Activated naive CD4-positive, alpha-beta T cell treated with anti-CD3 and anti-CD28 coated beads for 36 hours (primary cell): Measurements from ENCODE around the gene KRTAP13-2. TPM values are rescaled to one million over a fixed set of nuclear protein-coding genes. Genes with fewer than 3 reads are reported as not detected.

Experiments
- CTCF ChIA-PET: fragments of 350-600 bp; sonication (Branson Sonifier 250); formaldehyde crosslinking; loops from one replicate; lab custom pipeline; 2021; ENCODE audit warnings: antibody characterized with exemption; lab: Charles Lee
- DNase-seq: peaks from one replicate; pipeline ENCODE4 v3.0.0-alpha.2; 2020
- H3K27ac Mint-ChIP-seq: one replicate; pipeline ENCODE4 v1.8.0; 2021; ENCODE audit warnings: mild to moderate bottlenecking, mixed read lengths
- H3K27me3 Mint-ChIP-seq: one replicate; pipeline ENCODE4 v1.8.0; 2021; ENCODE audit warnings: low read depth, mixed read lengths
- H3K36me3 Mint-ChIP-seq: one replicate; pipeline ENCODE4 v1.8.0; 2021; ENCODE audit warnings: low read depth, mixed read lengths
- H3K4me1 Mint-ChIP-seq: one replicate; pipeline ENCODE4 v1.8.0; 2021; ENCODE audit warnings: low read depth, mixed read lengths
- H3K4me3 Mint-ChIP-seq: one replicate; pipeline ENCODE4 v1.8.0; 2021; ENCODE audit warnings: mild to moderate bottlenecking, moderate library complexity, mixed read lengths
- H3K9me3 Mint-ChIP-seq: one replicate; pipeline ENCODE4 v1.8.0; 2021; ENCODE audit warnings: mixed read lengths
- intact Hi-C: fragments of 100-400 bp; cut with micrococcal nuclease; formaldehyde crosslinking; loops from one replicate; pipeline ENCODE4 v1.15.1; 2023
- microRNA-seq: library from miRNA; unstranded; fragments of <30 nt; microRNA quantifications from one replicate; pipeline ENCODE4 v1.2.0, GENCODE V29; 2022; ENCODE audit warnings: borderline microRNAs expressed, borderline replicate concordance
- total RNA-seq, 2 experiments: library from RNA; stranded (reverse); gene quantifications; one replicate each; pipeline ENCODE4 v1.2.3, GENCODE V29; 2021

Gene KRTAP13-2
- total RNA-seq, 2 experiments from 2014 or later, result not detected

DNA sequence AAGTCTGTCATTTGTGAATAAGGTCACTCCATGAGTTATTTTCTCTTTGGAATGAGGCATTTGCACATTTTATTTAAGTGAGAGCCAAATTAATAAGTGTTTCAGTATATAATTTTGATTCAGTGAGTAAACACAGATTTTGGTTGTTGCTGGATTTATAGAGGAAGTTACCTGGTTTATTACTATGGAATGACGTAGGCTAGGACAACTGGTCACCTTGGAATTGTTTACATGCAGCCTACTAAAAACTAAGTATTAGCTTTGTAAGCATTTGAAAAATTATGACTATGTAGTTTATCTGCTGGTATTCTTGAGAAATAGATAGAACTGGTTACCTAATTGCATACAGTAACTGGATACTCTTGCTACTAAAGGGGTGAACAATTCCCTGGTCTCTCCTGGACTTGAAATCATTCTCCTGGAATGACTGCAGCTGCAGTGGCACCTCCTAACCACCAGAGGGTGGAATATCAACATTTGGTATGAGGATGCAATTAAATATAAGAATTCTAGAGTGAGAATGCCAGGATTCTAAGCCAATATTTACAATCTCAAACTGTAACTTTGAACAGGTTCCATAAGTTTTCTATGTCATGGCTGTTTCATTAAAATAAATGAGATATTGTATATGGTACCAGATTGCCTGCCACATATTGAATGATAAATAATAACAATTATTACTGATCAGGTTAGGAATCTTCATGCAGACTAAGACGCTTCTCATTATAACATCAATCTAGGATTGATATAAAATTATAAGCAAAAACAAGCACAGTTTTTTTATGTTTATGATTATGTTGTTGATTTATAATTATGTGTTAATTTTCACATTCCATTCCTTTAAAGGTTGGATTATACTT lies 31.1 kb downstream of the KRTAP13-2 start:
- intact Hi-C loops, result loop anchor here (1.0 to 2.0 kb wide), 2 partner anchors 94 to 745 kb away; no protein-coding TSS in a partner anchor
- Mint-ChIP-seq H3K27ac (no peak overlapping the region), H3K4me1 (no peaks in the 10 kb centered on the region), H3K27me3 (peaks cover 9% of the 10 kb centered on the region), H3K36me3 (no peaks in the 10 kb centered on the region), H3K4me3 (no peak overlapping the region), H3K9me3 (no peaks in the 10 kb centered on the region)
- CTCF ChIA-PET, result interaction anchor here (0.6 to 1.5 kb wide), 5 partner anchors 10 to 890 kb away, joined by 3 read pairs; partner anchors contain the start of gene KRTAP21-3
- DNase-seq, result peak; percentile 48

- CTCF ChIA-PET, result interaction anchor here (0.6 kb wide), 1 partner anchor 587 kb away, joined by 3 read pairs; no protein-coding TSS in a partner anchor
- no peaks in the 10 kb centered on the region for H3K9me3 Mint-ChIP-seq
- no peak overlapping the region for H3K27ac Mint-ChIP-seq
- H3K4me3 Mint-ChIP-seq, result no peak overlapping the region
- H3K4me1 Mint-ChIP-seq, result no peaks in the 10 kb centered on the region
- H3K36me3 Mint-ChIP-seq, result no peaks in the 10 kb centered on the region
- DNase-seq, result no peak
- intact Hi-C loops, result no loop called here
- peaks cover 4% of the 10 kb centered on the region for H3K27me3 Mint-ChIP-seq
Measured at GRCh38 chr21:30338717-30339116, 33.4 kb downstream of the KRTAP13-2 start.

DNA sequence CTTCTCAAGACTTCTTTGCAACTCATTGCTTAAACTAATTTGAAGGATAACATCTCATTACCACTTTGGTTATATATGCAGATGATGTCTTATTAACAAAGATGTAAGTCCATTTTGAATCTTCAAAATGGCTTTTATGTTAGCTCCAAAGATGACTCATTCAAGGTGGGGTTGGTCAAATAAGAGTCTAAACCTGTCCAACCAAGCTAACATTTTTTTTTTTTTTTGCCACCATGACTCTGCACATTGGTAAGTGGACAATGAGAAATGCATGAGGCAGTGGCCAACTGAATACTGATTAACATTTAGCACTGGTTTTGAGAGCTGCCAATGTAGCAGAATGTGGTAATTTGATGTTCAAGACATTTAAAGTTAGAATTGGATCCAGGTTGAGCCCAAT lies 34.3 kb downstream of the KRTAP13-2 start:
- no peaks in the 10 kb centered on the region for H3K9me3 Mint-ChIP-seq
- no peaks in the 10 kb centered on the region for H3K4me1 Mint-ChIP-seq
- CTCF ChIA-PET, result no interaction called here
- H3K36me3 Mint-ChIP-seq, result no peaks in the 10 kb centered on the region
- H3K4me3 Mint-ChIP-seq, result no peak overlapping the region
- intact Hi-C loops, result no loop called here
- no peak overlapping the region for H3K27ac Mint-ChIP-seq
- DNase-seq, result no peak
- H3K27me3 Mint-ChIP-seq, result peaks cover 6% of the 10 kb centered on the region

- CTCF ChIA-PET, result no interaction called here
Measured at GRCh38 chr21:30337276-30337744, 34.8 kb downstream of the KRTAP13-2 start, which contains the start of gene KRTAP27-1. KRTAP27-1 (minus strand) TSS chr21:30337694; CDS start chr21:30337668, 26 bp downstream.

GRCh38 chr21:30336596-30336995 lies 35.5 kb downstream of the KRTAP13-2 start:
- DNase-seq, result no peak
- H3K27ac Mint-ChIP-seq, result no peak overlapping the region
- CTCF ChIA-PET, result no interaction called here
- peaks cover 2% of the 10 kb centered on the region for H3K27me3 Mint-ChIP-seq
- intact Hi-C loops, result no loop called here
- H3K9me3 Mint-ChIP-seq, result no peaks in the 10 kb centered on the region
- H3K4me3 Mint-ChIP-seq, result no peak overlapping the region
- no peaks in the 10 kb centered on the region for H3K36me3 Mint-ChIP-seq
- no peaks in the 10 kb centered on the region for H3K4me1 Mint-ChIP-seq

More at GRCh38 chr21:30337276-30337744, 34.8 kb downstream of the KRTAP13-2 start, which contains the start of gene KRTAP27-1:
- intact Hi-C loops, result no loop called here
- Mint-ChIP-seq H3K9me3 (no peaks in the 10 kb centered on the region), H3K27me3 (peaks cover 7% of the 10 kb centered on the region), H3K27ac (no peak within 1 kb of the TSS), H3K4me3 (no peak within 1 kb of the TSS), H3K4me1 (no peaks in the 10 kb centered on the region), H3K36me3 (no peaks in the 10 kb centered on the region)
- no peak for DNase-seq

GRCh38 chr21:30333736-30334135 lies 38.3 kb downstream of the KRTAP13-2 start:
- H3K27ac Mint-ChIP-seq, result no peak overlapping the region
- no peak for DNase-seq
- H3K4me1 Mint-ChIP-seq, result no peaks in the 10 kb centered on the region
- intact Hi-C loops, result no loop called here
- CTCF ChIA-PET, result no interaction called here
- peaks cover 9% of the 10 kb centered on the region for H3K27me3 Mint-ChIP-seq
- H3K36me3 Mint-ChIP-seq, result no peaks in the 10 kb centered on the region
- no peak overlapping the region for H3K4me3 Mint-ChIP-seq
- H3K9me3 Mint-ChIP-seq, result no peaks in the 10 kb centered on the region

- DNase-seq, result no peak
- CTCF ChIA-PET, result no interaction called here
- Mint-ChIP-seq H3K4me3 (no peak overlapping the region), H3K36me3 (no peaks in the 10 kb centered on the region), H3K9me3 (no peaks in the 10 kb centered on the region), H3K4me1 (no peaks in the 10 kb centered on the region), H3K27ac (no peak overlapping the region), H3K27me3 (peaks cover 9% of the 10 kb centered on the region)
- intact Hi-C loops, result no loop called here
Measured at GRCh38 chr21:30332681-30333080, 39.4 kb downstream of the KRTAP13-2 start.

DNA sequence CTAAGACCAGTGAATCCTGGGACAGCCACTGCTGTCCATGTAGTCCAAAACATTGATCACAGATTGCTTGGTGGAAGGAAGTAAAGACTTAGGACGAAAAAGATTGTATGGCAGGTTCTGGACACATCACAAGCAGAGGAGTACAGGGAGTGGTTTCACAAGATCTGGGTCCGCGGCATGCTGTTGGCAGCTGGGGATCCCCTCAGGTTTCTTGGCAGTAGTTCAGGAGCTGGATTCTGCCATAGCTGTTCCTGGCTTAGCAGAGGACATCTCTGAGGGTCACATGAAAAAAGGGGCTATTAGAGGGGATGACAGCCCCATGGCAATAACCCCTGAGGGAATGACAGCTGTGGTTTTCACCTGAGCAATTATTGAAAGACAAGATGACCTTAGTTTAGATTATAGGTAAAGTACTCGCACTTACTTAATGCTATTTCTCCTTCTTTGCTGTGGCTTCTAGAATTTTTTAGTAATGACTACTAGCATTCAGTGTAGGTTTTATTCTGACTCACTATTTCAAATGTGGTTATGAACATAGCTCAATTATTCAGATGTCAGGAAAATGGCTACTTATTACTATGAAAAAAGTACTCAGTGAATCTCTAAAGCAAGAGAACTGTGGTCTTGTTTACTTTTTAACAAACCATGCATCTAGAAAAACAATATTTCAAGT lies 42.7 kb downstream of the KRTAP13-2 start:
- peaks cover 4% of the 10 kb centered on the region for H3K9me3 Mint-ChIP-seq
- intact Hi-C loops, result no loop called here

DNA sequence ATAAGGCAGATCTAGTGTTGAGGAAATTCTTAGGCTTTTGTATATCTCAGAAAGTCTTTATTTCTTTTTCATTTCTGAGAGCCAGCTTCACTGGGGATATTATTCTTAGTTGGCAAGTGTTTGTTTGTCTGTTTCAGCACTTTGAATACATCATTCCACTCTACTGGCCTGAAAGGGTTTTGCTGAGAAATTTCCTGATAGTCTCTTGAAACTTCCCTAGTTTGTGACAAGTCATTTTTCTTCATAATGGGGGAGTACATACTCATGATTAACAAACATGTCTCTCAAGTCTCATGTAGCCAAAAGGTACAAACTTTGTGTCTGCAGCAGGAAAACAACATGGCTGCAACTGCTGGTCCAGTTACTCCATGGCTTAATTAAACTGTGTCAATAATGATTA lies 45.7 kb downstream of the KRTAP13-2 start:
- CTCF ChIA-PET, result no interaction called here
- peaks cover 4% of the 10 kb centered on the region for H3K9me3 Mint-ChIP-seq
- H3K27me3 Mint-ChIP-seq, result peaks cover 11% of the 10 kb centered on the region
- no peaks in the 10 kb centered on the region for H3K4me1 Mint-ChIP-seq
- H3K4me3 Mint-ChIP-seq, result no peak overlapping the region
- no peaks in the 10 kb centered on the region for H3K36me3 Mint-ChIP-seq
- no peak overlapping the region for H3K27ac Mint-ChIP-seq
- intact Hi-C loops, result no loop called here
- no peak for DNase-seq

More for the DNA sequence above, 42.7 kb downstream of the KRTAP13-2 start:
- DNase-seq, result no peak
- Mint-ChIP-seq H3K4me1 (no peaks in the 10 kb centered on the region), H3K4me3 (no peak overlapping the region), H3K36me3 (no peaks in the 10 kb centered on the region), H3K27ac (no peak overlapping the region), H3K27me3 (peaks cover 14% of the 10 kb centered on the region)
- CTCF ChIA-PET, result no interaction called here

Small RNA genes lying within 50 kb of the gene (microRNA-seq; reads per million reads assigned to microRNA genes)
- gene MIR4327, result not detected

Other genes with a start within 250 kb of the KRTAP13-2 start
- not detected for gene CLDN17, start 205.5 kb downstream of the KRTAP13-2 start, total RNA-seq
- gene CLDN8, start 156.2 kb downstream of the KRTAP13-2 start, total RNA-seq, result not detected
- gene KRTAP24-1, start 89.3 kb downstream of the KRTAP13-2 start, total RNA-seq, result not detected
- not detected for gene KRTAP25-1, start 82.8 kb downstream of the KRTAP13-2 start, total RNA-seq
- gene KRTAP26-1, start 52.0 kb downstream of the KRTAP13-2 start, total RNA-seq, result not detected
- gene KRTAP27-1, start 34.6 kb downstream of the KRTAP13-2 start, total RNA-seq, result not detected
- not detected for gene KRTAP23-1, start 23.7 kb downstream of the KRTAP13-2 start, total RNA-seq
- gene KRTAP13-1, start 23.8 kb upstream of the KRTAP13-2 start, total RNA-seq, result not detected
- gene KRTAP13-3, start 53.7 kb upstream of the KRTAP13-2 start, total RNA-seq, result not detected
- gene KRTAP13-4, start 57.9 kb upstream of the KRTAP13-2 start, total RNA-seq, result not detected
- gene KRTAP15-1, start 68.0 kb upstream of the KRTAP13-2 start, total RNA-seq, result not detected
- gene KRTAP19-1, start 108.1 kb upstream of the KRTAP13-2 start, total RNA-seq, result not detected
- gene KRTAP19-2, start 115.2 kb upstream of the KRTAP13-2 start, total RNA-seq, result not detected
- not detected for gene KRTAP19-3, start 119.7 kb upstream of the KRTAP13-2 start, total RNA-seq
- gene KRTAP19-4, start 124.9 kb upstream of the KRTAP13-2 start, total RNA-seq, result not detected
- not detected for gene KRTAP19-5, start 129.9 kb upstream of the KRTAP13-2 start, total RNA-seq
- gene KRTAP19-6, start 169.6 kb upstream of the KRTAP13-2 start, total RNA-seq, result not detected
- gene KRTAP19-7, start 189.0 kb upstream of the KRTAP13-2 start, total RNA-seq, result not detected
- not detected for gene KRTAP22-2, start 218.1 kb upstream of the KRTAP13-2 start, total RNA-seq
- gene KRTAP6-3, start 220.2 kb upstream of the KRTAP13-2 start, total RNA-seq, result not detected
- not detected for gene KRTAP6-2, start 226.6 kb upstream of the KRTAP13-2 start, total RNA-seq
- not detected for gene KRTAP22-1, start 228.8 kb upstream of the KRTAP13-2 start, total RNA-seq
- not detected for gene KRTAP6-1, start 241.7 kb upstream of the KRTAP13-2 start, total RNA-seq
- gene KRTAP20-1, start 244.2 kb upstream of the KRTAP13-2 start, total RNA-seq, result not detected
- gene KRTAP20-4, start 248.4 kb upstream of the KRTAP13-2 start, total RNA-seq, result not detected